MM.1S (cell line): Measurements from ENCODE around the gene INSC.

Experiments
- DNase-seq: peaks from one replicate; pipeline ENCODE4 v3.0.0-alpha.2; 2015
- H2AFZ ChIP-seq: fragments of 300-600 bp; sonication (generic); 2 replicates; pipeline ENCODE4 v1.6.0; 2016; ENCODE audit warnings: antibody characterized with exemption, low read length
- H3F3A ChIP-seq: fragments of 300-600 bp; sonication (generic); 2 replicates; pipeline ENCODE4 v1.6.1; 2016; ENCODE audit warnings: mild to moderate bottlenecking, antibody characterized with exemption, low read length, moderate library complexity, mixed read lengths; ENCODE audit not compliant: insufficient read depth
- H3K27ac ChIP-seq: fragments of 300-600 bp; sonication (generic); 2 replicates; pipeline ENCODE4 v1.5.1; 2016; ENCODE audit warnings: mild to moderate bottlenecking, low read length
- H3K27me3 ChIP-seq: fragments of 300-600 bp; sonication (generic); replicated peaks from 2 replicates; pipeline ENCODE4 v1.6.0; 2016; ENCODE audit warnings: low read length; ENCODE audit not compliant: insufficient read depth
- H3K36me3 ChIP-seq: fragments of 300-600 bp; sonication (generic); replicated peaks from 2 replicates; pipeline ENCODE4 v1.6.1; 2016; ENCODE audit warnings: mild to moderate bottlenecking, low read length, mixed read lengths; ENCODE audit not compliant: insufficient read depth
- H3K4me1 ChIP-seq: fragments of 300-600 bp; sonication (generic); 2 replicates; pipeline ENCODE4 v1.6.1; 2016; ENCODE audit warnings: low read length, mixed read lengths
- H3K4me2 ChIP-seq: fragments of 300-600 bp; sonication (generic); 2 replicates; pipeline ENCODE4 v1.6.0; 2016; ENCODE audit warnings: low read depth, low read length
- H3K4me3 ChIP-seq: fragments of 300-600 bp; sonication (generic); 2 replicates; pipeline ENCODE4 v1.5.1; 2016; ENCODE audit warnings: low read length, mixed read lengths
- H3K79me2 ChIP-seq: fragments of 300-600 bp; sonication (generic); 2 replicates; pipeline ENCODE4 v1.6.1; 2016; ENCODE audit warnings: mixed run types, low read length, mixed read lengths
- H3K9ac ChIP-seq: fragments of 300-600 bp; sonication (generic); 2 replicates; pipeline ENCODE4 v1.6.1; 2016; ENCODE audit warnings: low read length, mixed read lengths
- H3K9me2 ChIP-seq: fragments of 300-600 bp; sonication (generic); replicated peaks from 2 replicates; pipeline ENCODE4 v1.6.1; 2016; ENCODE audit warnings: mild to moderate bottlenecking, low read length, mixed read lengths; ENCODE audit not compliant: insufficient read depth
- H3K9me3 ChIP-seq: fragments of 300-600 bp; sonication (generic); replicated peaks from 2 replicates; pipeline ENCODE4 v1.6.1; 2016; ENCODE audit warnings: mild to moderate bottlenecking, low read length, mixed read lengths; ENCODE audit not compliant: insufficient read depth
- H4K20me1 ChIP-seq: fragments of 300-600 bp; sonication (generic); 2 replicates; pipeline ENCODE4 v1.6.1; 2016; ENCODE audit warnings: mild to moderate bottlenecking, low read length, moderate library complexity, mixed read lengths; ENCODE audit not compliant: insufficient read depth
- CTCF ChIP-seq: fragments of 300-600 bp; sonication (generic); IDR thresholded peaks from 2 replicates; pipeline ENCODE4 v1.5.1; 2016; ENCODE audit warnings: antibody characterized with exemption, low read length, mixed read lengths
- EZH2 ChIP-seq: fragments of 300-600 bp; sonication (generic); optimal IDR thresholded peaks from 2 replicates; pipeline ENCODE3; 2017; ENCODE audit warnings: low read depth, mild to moderate bottlenecking, antibody characterized with exemption, low read length, mixed read lengths
- EZH2phosphoT487 ChIP-seq: fragments of 300-600 bp; sonication (generic); IDR thresholded peaks from 2 replicates; pipeline ENCODE4 v1.6.1; 2018; ENCODE audit warnings: antibody characterized with exemption, low read length

The INSC gene

GRCh38 chr11:15119826-15120225, 5.1 kb downstream of the INSC start:
- Histone ChIP-seq H2AFZ (no peak overlapping the region), H3K4me2 (no peak overlapping the region), H3K4me3 (no peak overlapping the region), H3K9me3 (no peaks in the 10 kb centered on the region), H3K27ac (no peak overlapping the region), H3K79me2 (no peaks in the 10 kb centered on the region), H3K27me3 (no peaks in the 10 kb centered on the region), H3F3A (no peaks in the 10 kb centered on the region), H3K4me1 (peaks cover 11% of the 10 kb centered on the region), H4K20me1 (no peaks in the 10 kb centered on the region), H3K9me2 (no peaks in the 10 kb centered on the region), H3K36me3 (no peaks in the 10 kb centered on the region), H3K9ac (no peak overlapping the region)
- no peak for DNase-seq
- no peak for TF ChIP-seq EZH2
- TF ChIP-seq EZH2phosphoT487, result no peak

- no peaks in the 10 kb centered on the region for H3K9me2 ChIP-seq
- no peaks in the 10 kb centered on the region for H4K20me1 ChIP-seq
- H3K36me3 ChIP-seq, result no peaks in the 10 kb centered on the region
- H3K9me3 ChIP-seq, result no peaks in the 10 kb centered on the region
- TF ChIP-seq CTCF (no peak), EZH2phosphoT487 (no peak), EZH2 (no peak)
- H2AFZ ChIP-seq, result no peak overlapping the region
- no peak for DNase-seq
- H3K4me1 ChIP-seq, result peaks cover 11% of the 10 kb centered on the region
- no peaks in the 10 kb centered on the region for H3K79me2 ChIP-seq
- H3K4me3 ChIP-seq, result no peak overlapping the region
- no peak overlapping the region for H3K27ac ChIP-seq
- no peak overlapping the region for H3K4me2 ChIP-seq
- no peaks in the 10 kb centered on the region for H3K27me3 ChIP-seq
- no peaks in the 10 kb centered on the region for H3F3A ChIP-seq
- H3K9ac ChIP-seq, result no peak overlapping the region
Measured at GRCh38 chr11:15123849-15124248, 9.1 kb downstream of the INSC start.

- H2AFZ ChIP-seq, result no peak overlapping the region
- no peaks in the 10 kb centered on the region for H3K79me2 ChIP-seq
- DNase-seq, result no peak
- no peaks in the 10 kb centered on the region for H3K9me2 ChIP-seq
- H3K4me2 ChIP-seq, result no peak overlapping the region
- H3K9ac ChIP-seq, result no peak overlapping the region
- no peaks in the 10 kb centered on the region for H3F3A ChIP-seq
- TF ChIP-seq EZH2phosphoT487 (no peak), CTCF (no peak), EZH2 (no peak)
- no peaks in the 10 kb centered on the region for H3K9me3 ChIP-seq
- H3K27ac ChIP-seq, result no peak overlapping the region
- H4K20me1 ChIP-seq, result no peaks in the 10 kb centered on the region
- no peaks in the 10 kb centered on the region for H3K27me3 ChIP-seq
- H3K4me1 ChIP-seq, result peaks cover 11% of the 10 kb centered on the region
- no peak overlapping the region for H3K4me3 ChIP-seq
- H3K36me3 ChIP-seq, result no peaks in the 10 kb centered on the region
Measured at GRCh38 chr11:15124528-15124927, 9.8 kb downstream of the INSC start.

GRCh38 chr11:15127341-15127740, 12.6 kb downstream of the INSC start:
- no peak for DNase-seq
- Histone ChIP-seq H3K9me3 (no peaks in the 10 kb centered on the region), H3K9me2 (no peaks in the 10 kb centered on the region), H3K27ac (no peak overlapping the region), H3K4me1 (peaks cover 7% of the 10 kb centered on the region), H2AFZ (no peak overlapping the region), H3K79me2 (no peaks in the 10 kb centered on the region), H3K36me3 (no peaks in the 10 kb centered on the region), H4K20me1 (no peaks in the 10 kb centered on the region), H3K27me3 (no peaks in the 10 kb centered on the region), H3K9ac (no peak overlapping the region), H3F3A (no peaks in the 10 kb centered on the region), H3K4me3 (no peak overlapping the region), H3K4me2 (no peak overlapping the region)
- TF ChIP-seq CTCF, result no peak
- TF ChIP-seq EZH2, result no peak
- no peak for TF ChIP-seq EZH2phosphoT487
